ENCODE data around the gene CDHR2.

The CDHR2 gene

GRCh38 chr5:176644878-176645670 lies 95.9 kb downstream of the CDHR2 start:
- DNase-seq: no peak

Data from activated CD4-positive, alpha-beta T cell treated with anti-CD3 and anti-CD28 coated beads, Interleukin-2, amount 50 U/mL, for 48 hours (primary cell).